ENCODE data around the gene CEP250.
"Not testable (repeated sequence)": the region's sequence is repeated elsewhere in the genome, so short reads cannot be mapped to it uniquely, and the experiment has no call there.

Gene CEP250

GRCh38 chr20:35529552-35529951, 74.2 kb downstream of the CEP250 start, which contains the start of gene C20orf173:
Gene C20orf173 (minus strand): TSS chr20:35529652. CDS start chr20:35529373, 279 bp downstream.
- no peak for DNase-seq

GRCh38 chr20:35539756-35540212, 84.4 kb downstream of the CEP250 start:
- DNase-seq, result peak; percentile 53

GRCh38 chr20:35541118-35541782, 85.9 kb downstream of the CEP250 start:
- no peak for DNase-seq

GRCh38 chr20:35541783-35542662, 86.6 kb downstream of the CEP250 start, which contains the start of gene ERGIC3:
Gene ERGIC3 (plus strand): TSS chr20:35542078. CDS start chr20:35542098, 20 bp downstream.
- peak; percentile 96 for DNase-seq

GRCh38 chr20:35542990-35543389, 87.6 kb downstream of the CEP250 start:
- DNase-seq, result no peak

- no peak for DNase-seq
Observed at GRCh38 chr20:35544436-35544835, 89.0 kb downstream of the CEP250 start.

GRCh38 chr20:35544941-35545340, 89.5 kb downstream of the CEP250 start:
- not testable (repeated sequence) for DNase-seq

- DNase-seq, result no peak
Observed at GRCh38 chr20:35546127-35546526, 90.7 kb downstream of the CEP250 start.

- DNase-seq, result no peak
Observed at GRCh38 chr20:35547329-35547728, 91.9 kb downstream of the CEP250 start.

- DNase-seq, result no peak
Observed at GRCh38 chr20:35551503-35551902, 96.1 kb downstream of the CEP250 start.

GRCh38 chr20:35552914-35553313, 97.5 kb downstream of the CEP250 start:
- DNase-seq, result no peak

GRCh38 chr20:35555461-35555860, 100.1 kb downstream of the CEP250 start:
- DNase-seq, result not testable (repeated sequence)

GRCh38 chr20:35555951-35556645, 100.7 kb downstream of the CEP250 start:
- DNase-seq, result no peak

- DNase-seq, result no peak
Observed at GRCh38 chr20:35556871-35557270, 101.5 kb downstream of the CEP250 start.

GRCh38 chr20:35558451-35558850, 103.1 kb downstream of the CEP250 start:
- DNase-seq, result no peak

GRCh38 chr20:35559042-35559693, 103.8 kb downstream of the CEP250 start:
- DNase-seq, result no peak

- DNase-seq, result no peak
Observed at GRCh38 chr20:35560105-35560511, 104.7 kb downstream of the CEP250 start.

GRCh38 chr20:35560541-35560940, 105.1 kb downstream of the CEP250 start:
- DNase-seq, result no peak

GRCh38 chr20:35561268-35561667, 105.9 kb downstream of the CEP250 start:
- DNase-seq, result no peak

GRCh38 chr20:35561671-35562070, 106.3 kb downstream of the CEP250 start:
- no peak for DNase-seq

- DNase-seq, result no peak
Observed at GRCh38 chr20:35562541-35563110, 107.2 kb downstream of the CEP250 start.

- no peak for DNase-seq
Observed at GRCh38 chr20:35563834-35564233, 108.4 kb downstream of the CEP250 start.
